Sigmoid colon (tissue), 7 donors: Measurements from ENCODE around the gene ABCG2. TPM values are rescaled to one million over a fixed set of nuclear protein-coding genes. Genes with fewer than 3 reads are reported as not detected.

Experiments used
- DNase-seq: peaks from one replicate; pipeline ENCODE4 v3.0.0-alpha.2; 2019
- H3K27ac ChIP-seq, 4 donors: fragments of 200-600 bp; sonication (generic); one replicate each; pipeline ENCODE4 v1.5.1; 2016 to 2019; ENCODE audit warnings: mild to moderate bottlenecking in 1 of 4
- H3K27me3 ChIP-seq, 3 donors: fragments of 200-600 bp; sonication (generic); one replicate each; pipeline ENCODE4 v1.5.1; 2019; ENCODE audit warnings: mild to moderate bottlenecking in 1 of 3
- H3K36me3 ChIP-seq, 4 donors: fragments of 200-600 bp; sonication (generic); one replicate each; pipeline ENCODE4 v1.5.1; 2016 to 2019
- H3K4me1 ChIP-seq, 4 donors: fragments of 200-600 bp; sonication (generic); one replicate each; pipeline ENCODE4 v1.5.1; 2017 to 2019
- H3K4me3 ChIP-seq, 4 donors: fragments of 200-600 bp; sonication (generic); one replicate each; pipeline ENCODE4 v1.5.1; 2017 to 2019; ENCODE audit warnings: mild to moderate bottlenecking in 2 of 4, moderate library complexity in 1 of 4
- H3K9me3 ChIP-seq, 4 donors: fragments of 200-600 bp in 3 of 4; sonication (generic) in 3 of 4; one replicate each; pipeline versions ENCODE4 v1.5.1 to v1.6.1; 2013 to 2019
- CTCF ChIP-seq, 4 experiments: fragments of 450-650 bp in 3 of 4; fragments of 200-600 bp in 1 of 4; IDR thresholded peaks; one replicate each; pipeline ENCODE4 v1.5.1; 2016 to 2019; ENCODE audit warnings: antibody characterized with exemption in 4 of 4, mild to moderate bottlenecking in 3 of 4, moderate library complexity in 2 of 4
- EP300 ChIP-seq, 4 donors: sonication (generic); formaldehyde crosslinking; IDR thresholded peaks; one replicate each; pipeline ENCODE4 v1.6.1; 2017; ENCODE audit warnings: antibody characterized with exemption in 4 of 4
- POLR2A ChIP-seq, 2 donors: fragments of 450-650 bp; IDR thresholded peaks; one replicate each; pipeline ENCODE4 v1.6.1; 2016; ENCODE audit warnings: antibody characterized with exemption in 2 of 2, mild to moderate bottlenecking in 2 of 2, moderate library complexity in 2 of 2
- POLR2AphosphoS5 ChIP-seq, 4 donors: sonication (generic); formaldehyde crosslinking; IDR thresholded peaks; one replicate each; pipeline ENCODE4 v1.6.1; 2017; ENCODE audit warnings: antibody characterized with exemption in 4 of 4
- WGBS, 2 donors: extraction: QIAGEN DNeasy Blood & Tissue Kit; methylation state at CpG; one replicate each; pipeline ENCODE4 v1.1.7; 2013; 5-methylcytosine and 5-hydroxymethylcytosine counted together
- intact Hi-C: fragments of 100-400 bp; cut with DNase I; formaldehyde crosslinking; loops from one replicate; pipeline ENCODE4 v1.15.1; 2023
- polyA plus RNA-seq, 3 donors: library from polyadenylated mRNA; stranded (reverse); fragments of 200-250 nt; gene quantifications; one replicate each; pipeline ENCODE4 v1.2.3, GENCODE V29; 2013
- total RNA-seq, 4 donors: library from RNA; depleted of rRNA; stranded (reverse); fragments of >200 nt; gene quantifications; one replicate each; pipeline ENCODE4 v1.1.0, GENCODE V29; 2016
- donor health status: healthy with polysubstance abuse.
- donor health status: Bipolar disorder and iron deficiency.
- donor health status: healthy.

The ABCG2 gene
- total and polyA plus RNA-seq, 7 donors = 1.1 to 36.5 (median 2.9) TPM

GRCh38 chr4:88054901-88055300 lies 103.5 kb downstream of the ABCG2 start:
- Histone ChIP-seq H3K4me3 (no peak overlapping the region), H3K9me3 (no peaks in the 10 kb centered on the region), H3K36me3 (peaks cover 7 to 97% (median 24%) of the 10 kb centered on the region in 4 donors), H3K27me3 (no peaks in the 10 kb centered on the region), H3K4me1 (no peaks in the 10 kb centered on the region), H3K27ac (no peak overlapping the region)
- 85 to 93% methylated on average over 3 of the region's 3 CpGs for WGBS, 2 donors
- TF ChIP-seq CTCF (IDR thresholded peaks at IDR 0.05) (peak in 1 of 4 experiments; percentile 28), EP300 (IDR thresholded peaks at IDR 0.05) (no peak)
- intact Hi-C loops = no loop called here
- no peak for DNase-seq

- TF ChIP-seq POLR2A (IDR thresholded peaks at IDR 0.05) = no peak
- no peak for TF ChIP-seq POLR2AphosphoS5 (IDR thresholded peaks at IDR 0.05)
- no peak for TF ChIP-seq CTCF (IDR thresholded peaks at IDR 0.05)
- Histone ChIP-seq H3K27ac (no peak overlapping the region), H3K9me3 (no peaks in the 10 kb centered on the region), H3K4me1 (no peaks in the 10 kb centered on the region), H3K27me3 (no peaks in the 10 kb centered on the region), H3K36me3 (peaks cover 7 to 96% (median 23%) of the 10 kb centered on the region in 4 donors), H3K4me3 (no peak overlapping the region)
- WGBS, 2 donors = 89 to 96% methylated on average over 4 of the region's 4 CpGs
- no peak for DNase-seq
- intact Hi-C loops = no loop called here
Measured at GRCh38 chr4:88054229-88054628, 104.2 kb downstream of the ABCG2 start.

DNA sequence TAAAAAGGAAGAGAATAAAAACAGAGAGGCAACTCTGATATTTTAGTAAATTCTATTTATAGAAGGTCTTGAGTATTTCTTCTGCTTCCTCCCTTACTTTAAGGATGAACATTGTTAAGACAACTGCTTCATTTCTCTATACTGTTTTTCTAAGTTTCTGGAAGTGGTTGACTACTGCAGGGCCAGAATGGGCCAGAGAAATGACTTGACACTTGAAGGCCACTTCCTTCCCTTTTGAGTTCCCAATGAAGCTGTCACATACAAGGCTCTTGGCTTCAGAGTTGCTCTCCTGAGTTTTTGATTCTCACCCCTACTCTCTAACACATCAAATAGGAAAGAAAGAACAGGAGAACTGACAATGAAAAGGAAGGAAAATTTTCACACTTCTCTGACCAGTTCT lies 113.4 kb downstream of the ABCG2 start:
- H3K27ac ChIP-seq = no peak overlapping the region
- no peak for DNase-seq
- H3K9me3 ChIP-seq = no peaks in the 10 kb centered on the region
- no peak overlapping the region for H3K4me3 ChIP-seq
- intact Hi-C loops = no loop called here
- TF ChIP-seq POLR2A (IDR thresholded peaks at IDR 0.05) = no peak
- TF ChIP-seq CTCF (IDR thresholded peaks at IDR 0.05) = no peak
- no peak for TF ChIP-seq EP300 (IDR thresholded peaks at IDR 0.05)
- TF ChIP-seq POLR2AphosphoS5 (IDR thresholded peaks at IDR 0.05) = no peak
- H3K36me3 ChIP-seq = peaks cover 19 to 97% (median 40%) of the 10 kb centered on the region in 4 donors
- H3K27me3 ChIP-seq = no peaks in the 10 kb centered on the region
- H3K4me1 ChIP-seq = peaks cover 0 to 13% (median 2%) of the 10 kb centered on the region in 4 donors

GRCh38 chr4:88043586-88044340 lies 114.7 kb downstream of the ABCG2 start:
- DNase-seq = no peak
- H3K4me1 ChIP-seq = peaks cover 0 to 13% (median 2%) of the 10 kb centered on the region in 4 donors
- intact Hi-C loops = no loop called here
- no peak overlapping the region for H3K27ac ChIP-seq
- H3K9me3 ChIP-seq = no peaks in the 10 kb centered on the region
- 79 to 90% methylated on average over 8 of the region's 8 CpGs for WGBS, 2 donors
- TF ChIP-seq CTCF (IDR thresholded peaks at IDR 0.05) = no peak
- TF ChIP-seq POLR2A (IDR thresholded peaks at IDR 0.05) = no peak
- TF ChIP-seq EP300 (IDR thresholded peaks at IDR 0.05) = no peak
- no peak for TF ChIP-seq POLR2AphosphoS5 (IDR thresholded peaks at IDR 0.05)
- H3K27me3 ChIP-seq = no peaks in the 10 kb centered on the region
- H3K36me3 ChIP-seq = peaks cover 26 to 99% (median 52%) of the 10 kb centered on the region in 4 donors
- H3K4me3 ChIP-seq = no peak overlapping the region

DNA sequence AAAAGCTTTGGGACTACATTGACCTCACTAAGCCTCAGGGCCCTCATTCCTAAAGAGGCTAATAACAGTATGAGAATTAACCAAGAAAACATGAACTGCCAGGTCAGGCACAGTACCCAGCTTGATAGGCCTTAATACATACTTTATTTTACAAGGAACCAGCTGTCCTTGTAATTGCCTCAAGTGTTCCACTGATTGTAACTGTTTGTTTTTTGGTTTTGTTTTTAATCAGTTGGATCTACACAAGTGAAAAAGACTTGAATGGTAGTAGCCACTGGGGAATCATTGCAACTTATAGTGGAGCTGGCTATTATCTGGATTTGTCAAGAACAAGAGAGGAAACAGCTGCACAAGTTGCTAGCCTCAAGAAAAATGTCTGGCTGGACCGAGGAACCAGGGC lies 115.4 kb downstream of the ABCG2 start:
- TF ChIP-seq POLR2A (IDR thresholded peaks at IDR 0.05) = no peak
- TF ChIP-seq POLR2AphosphoS5 (IDR thresholded peaks at IDR 0.05) = no peak
- DNase-seq = no peak
- H3K9me3 ChIP-seq = no peaks in the 10 kb centered on the region
- peak overlapping the region in 1 of 4 donors; percentile 15 for H3K27ac ChIP-seq
- 63 to 75% methylated on average over 1 of the region's 1 CpG for WGBS, 2 donors
- intact Hi-C loops = no loop called here
- H3K4me3 ChIP-seq = no peak overlapping the region
- H3K4me1 ChIP-seq = peaks cover 0 to 13% (median 2%) of the 10 kb centered on the region in 4 donors
- no peaks in the 10 kb centered on the region for H3K27me3 ChIP-seq
- peaks cover 29 to 99% (median 57%) of the 10 kb centered on the region in 4 donors for H3K36me3 ChIP-seq
